Thoracic aorta (tissue), 2 donors: Measurements from ENCODE around the gene TSKU. TPM values are rescaled to one million over a fixed set of nuclear protein-coding genes. Genes with fewer than 3 reads are reported as not detected.

Experiments
- ATAC-seq: fragments of 150-250 bp; one replicate; pipeline ENCODE4 v1.8.0; 2017; ENCODE audit warnings: low read depth; ENCODE audit not compliant: insufficient number of reproducible peaks, low FRiP score
- DNase-seq: peaks from one replicate; pipeline ENCODE4 v3.0.0-alpha.2; 2020; ENCODE audit warnings: low spot score
- H3K27ac ChIP-seq, 2 donors: fragments of 200-600 bp; sonication (generic); 1 replicate in 1 of 2; 2 replicates in 1 of 2; pipeline ENCODE4 v1.5.1; 2016; ENCODE audit warnings: mild to moderate bottlenecking in 2 of 2, moderate library complexity in 2 of 2
- H3K27me3 ChIP-seq: fragments of 200-600 bp; sonication (generic); replicated peaks from 2 replicates; pipeline ENCODE4 v1.6.0; 2016; ENCODE audit warnings: mild to moderate bottlenecking; ENCODE audit not compliant: insufficient read depth
- H3K36me3 ChIP-seq: fragments of 200-600 bp; sonication (generic); one replicate; pipeline ENCODE4 v1.5.1; 2016
- H3K4me1 ChIP-seq, 2 donors: fragments of 200-600 bp; sonication (generic); 1 replicate in 1 of 2; 2 replicates in 1 of 2; pipeline versions ENCODE4 v1.5.1 to v1.6.0; 2016; ENCODE audit warnings: low read depth in 2 of 2, mild to moderate bottlenecking in 1 of 2; ENCODE audit not compliant: control insufficient read depth in 1 of 2
- H3K4me3 ChIP-seq: fragments of 200-600 bp; sonication (generic); 2 replicates; pipeline ENCODE4 v1.5.1; 2016; ENCODE audit warnings: mild to moderate bottlenecking
- H3K9me3 ChIP-seq: fragments of 200-600 bp; sonication (generic); 2 replicates; pipeline ENCODE4 v1.5.1; 2016
- total RNA-seq, 2 donors: library from RNA; depleted of rRNA; stranded (reverse); fragments of >200 nt; gene quantifications; one replicate each; pipeline versions ENCODE4 v1.1.0 to v1.2.3, GENCODE V29; 2016
- TF ChIP-seq, protein P1 (sequence below): fragments of 200-600 bp; sonication (generic); IDR thresholded peaks from one replicate; pipeline ENCODE4 v1.5.1; 2019; ENCODE audit warnings: antibody characterized with exemption

The TSKU gene
- total RNA-seq, 2 donors from 2014 or later = 42.2 to 100 TPM

- H3K27ac ChIP-seq = no peak overlapping the region
These were observed 17.5 kb downstream of the TSKU start for GRCh38 chr11:76800466-76801200.

GRCh38 chr11:76801225-76801624 is 18.1 kb downstream of the TSKU start:
- H3K27ac ChIP-seq = no peak overlapping the region
- no peak for DNase-seq

More at GRCh38 chr11:76800466-76801200, 17.5 kb downstream of the TSKU start:
- Histone ChIP-seq H3K27me3 (no peaks in the 10 kb centered on the region), H3K4me1 (peaks cover 17 to 26% of the 10 kb centered on the region in 2 donors), H3K4me3 (no peak overlapping the region), H3K9me3 (no peaks in the 10 kb centered on the region), H3K36me3 (peaks cover 15% of the 10 kb centered on the region)
- ATAC-seq (no peak), DNase-seq (no peak)
- TF ChIP-seq, protein P1, sequence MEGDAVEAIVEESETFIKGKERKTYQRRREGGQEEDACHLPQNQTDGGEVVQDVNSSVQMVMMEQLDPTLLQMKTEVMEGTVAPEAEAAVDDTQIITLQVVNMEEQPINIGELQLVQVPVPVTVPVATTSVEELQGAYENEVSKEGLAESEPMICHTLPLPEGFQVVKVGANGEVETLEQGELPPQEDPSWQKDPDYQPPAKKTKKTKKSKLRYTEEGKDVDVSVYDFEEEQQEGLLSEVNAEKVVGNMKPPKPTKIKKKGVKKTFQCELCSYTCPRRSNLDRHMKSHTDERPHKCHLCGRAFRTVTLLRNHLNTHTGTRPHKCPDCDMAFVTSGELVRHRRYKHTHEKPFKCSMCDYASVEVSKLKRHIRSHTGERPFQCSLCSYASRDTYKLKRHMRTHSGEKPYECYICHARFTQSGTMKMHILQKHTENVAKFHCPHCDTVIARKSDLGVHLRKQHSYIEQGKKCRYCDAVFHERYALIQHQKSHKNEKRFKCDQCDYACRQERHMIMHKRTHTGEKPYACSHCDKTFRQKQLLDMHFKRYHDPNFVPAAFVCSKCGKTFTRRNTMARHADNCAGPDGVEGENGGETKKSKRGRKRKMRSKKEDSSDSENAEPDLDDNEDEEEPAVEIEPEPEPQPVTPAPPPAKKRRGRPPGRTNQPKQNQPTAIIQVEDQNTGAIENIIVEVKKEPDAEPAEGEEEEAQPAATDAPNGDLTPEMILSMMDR = no peak

DNA sequence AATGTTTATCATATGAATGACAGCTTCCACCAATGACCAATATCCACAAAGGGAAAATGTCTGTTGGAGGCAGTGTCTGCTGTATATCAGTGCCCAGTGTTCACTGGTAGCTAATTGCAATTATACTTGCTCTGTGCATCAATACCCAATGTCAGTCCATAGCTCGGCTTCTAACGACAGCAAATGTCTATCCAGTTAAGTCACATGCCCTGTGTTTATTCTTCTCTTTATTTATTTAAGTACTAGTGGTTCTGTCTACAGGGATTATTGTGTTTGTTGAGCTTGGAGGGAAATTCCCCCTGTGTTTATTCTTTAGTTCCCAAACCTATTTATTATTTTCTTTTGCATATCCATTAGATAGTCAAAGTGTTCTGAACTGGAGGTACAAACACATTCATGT is 18.6 kb downstream of the TSKU start:
- Histone ChIP-seq H3K27ac (no peak overlapping the region), H3K36me3 (peaks cover 8% of the 10 kb centered on the region), H3K4me1 (peaks cover 19 to 31% of the 10 kb centered on the region in 2 donors), H3K27me3 (no peaks in the 10 kb centered on the region), H3K4me3 (no peak overlapping the region), H3K9me3 (no peaks in the 10 kb centered on the region)
- DNase-seq = no peak
- TF ChIP-seq, protein P1 = no peak
- no peak for ATAC-seq

More at GRCh38 chr11:76801225-76801624, 18.1 kb downstream of the TSKU start:
- TF ChIP-seq, protein P1 = no peak
- no peak for ATAC-seq
- Histone ChIP-seq H3K27me3 (no peaks in the 10 kb centered on the region), H3K4me3 (no peak overlapping the region), H3K36me3 (peaks cover 13% of the 10 kb centered on the region), H3K9me3 (no peaks in the 10 kb centered on the region), H3K4me1 (peaks cover 17 to 26% of the 10 kb centered on the region in 2 donors)

DNA sequence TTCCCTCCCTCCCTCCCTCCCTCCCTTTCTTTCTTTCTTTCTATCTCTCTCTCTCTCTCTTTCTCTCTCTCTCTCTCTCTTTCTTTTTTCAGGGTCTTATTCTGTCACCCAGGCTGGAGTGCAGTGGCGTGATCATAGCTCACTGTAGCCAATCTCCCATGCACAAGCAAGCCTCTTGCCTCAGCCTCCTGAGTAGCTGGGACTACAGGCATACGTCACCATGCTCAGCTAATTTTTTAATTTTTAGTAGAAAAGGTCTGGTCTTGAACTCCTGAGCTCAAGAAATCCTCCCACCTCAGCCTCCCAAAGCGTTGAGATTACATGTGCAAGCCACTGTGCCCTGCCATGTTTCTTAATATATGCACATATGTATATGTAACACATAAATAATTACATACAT is 19.0 kb downstream of the TSKU start:
- H3K27me3 ChIP-seq = no peaks in the 10 kb centered on the region
- no peaks in the 10 kb centered on the region for H3K9me3 ChIP-seq
- peaks cover 4% of the 10 kb centered on the region for H3K36me3 ChIP-seq
- ATAC-seq (no peak), DNase-seq (no peak)
- H3K4me1 ChIP-seq = peaks cover 23 to 35% of the 10 kb centered on the region in 2 donors
- no peak overlapping the region for H3K4me3 ChIP-seq
- TF ChIP-seq, protein P1 = no peak
- H3K27ac ChIP-seq = peak overlapping the region in 1 of 2 donors; percentile 26

DNA sequence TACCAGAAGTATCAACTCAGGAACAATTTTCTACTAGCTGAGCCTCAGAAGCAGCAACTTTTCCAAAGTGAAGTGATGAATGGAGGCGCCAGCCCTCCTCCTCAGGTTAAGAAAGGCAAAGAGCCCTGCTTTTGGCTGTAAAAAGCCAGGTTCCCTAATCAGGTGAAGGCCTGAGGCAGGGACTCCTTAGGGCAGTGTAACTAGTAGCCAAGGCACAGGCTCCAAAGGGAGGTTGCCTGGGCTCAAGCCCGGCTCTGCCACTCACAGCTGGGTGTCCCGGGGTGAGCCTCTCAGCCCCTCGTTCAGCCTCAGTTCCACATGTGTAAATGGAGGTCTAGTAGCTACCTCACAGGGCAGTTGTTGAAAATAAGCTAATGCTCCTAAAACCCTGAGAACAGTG is 19.5 kb downstream of the TSKU start:
- Histone ChIP-seq H3K36me3 (no peaks in the 10 kb centered on the region), H3K4me3 (no peak overlapping the region), H3K27ac (peak overlapping the region in 1 of 2 donors; percentile 26), H3K9me3 (no peaks in the 10 kb centered on the region), H3K27me3 (no peaks in the 10 kb centered on the region), H3K4me1 (peaks cover 24 to 40% of the 10 kb centered on the region in 2 donors)
- DNase-seq = no peak
- no peak for ATAC-seq
- TF ChIP-seq, protein P1 = no peak
